NT2/D1 (cell line): ENCODE measurements around the gene ST6GALNAC6.

Experiments used
- DNase-seq: peaks from one replicate; pipeline ENCODE4 v3.0.0-alpha.2; 2011; ENCODE audit warnings: low read depth, low spot score
- H3K27me3 ChIP-seq: 2 replicates; pipeline ENCODE4 v1.6.0; 2011; ENCODE audit warnings: mild to moderate bottlenecking; ENCODE audit not compliant: insufficient read length, insufficient read depth
- H3K36me3 ChIP-seq: 2 replicates; pipeline ENCODE4 v1.6.1; 2011; ENCODE audit warnings: mild to moderate bottlenecking, low read length, mixed read lengths; ENCODE audit not compliant: insufficient read depth, insufficient read length
- H3K4me1 ChIP-seq: 2 replicates; pipeline ENCODE4 v1.5.1; 2011; ENCODE audit not compliant: insufficient read depth, insufficient read length
- H3K4me3 ChIP-seq: 2 replicates; pipeline ENCODE4 v1.5.1; 2011; ENCODE audit warnings: low read depth; ENCODE audit not compliant: insufficient read length
- H3K9ac ChIP-seq: 2 replicates; pipeline ENCODE4 v1.6.0; 2011; ENCODE audit warnings: low read depth; ENCODE audit not compliant: insufficient read length
- H3K9me3 ChIP-seq: 2 replicates; pipeline ENCODE4 v1.5.1; 2011; ENCODE audit warnings: mild to moderate bottlenecking, low read length; ENCODE audit not compliant: insufficient read depth
- SUZ12 ChIP-seq: IDR thresholded peaks from 2 replicates; pipeline ENCODE4 v1.6.1; 2011; ENCODE audit not compliant: insufficient read length, insufficient read depth; ENCODE audit errors: extremely low read depth
- YY1 ChIP-seq: IDR thresholded peaks from 2 replicates; pipeline ENCODE4 v1.6.1; 2011; ENCODE audit not compliant: insufficient read length, insufficient read depth
- ZNF274 ChIP-seq: IDR thresholded peaks from 2 replicates; pipeline ENCODE4 v1.6.1; 2011; ENCODE audit warnings: mild to moderate bottlenecking, low read depth, low read length

ST6GALNAC6 gene

GRCh38 chr9:127905004-127905728 is 5.8 kb upstream of the ST6GALNAC6 start:
- H3K27me3 ChIP-seq, result no peaks in the 10 kb centered on the region
- H3K4me1 ChIP-seq, result peaks cover 24% of the 10 kb centered on the region
- H3K9me3 ChIP-seq, result no peaks in the 10 kb centered on the region
- no peak overlapping the region for H3K4me3 ChIP-seq
- TF ChIP-seq ZNF274, result no peak
- TF ChIP-seq SUZ12, result no peak
- no peak for TF ChIP-seq YY1
- no peak for DNase-seq
- H3K9ac ChIP-seq, result peak overlapping the region; percentile 5
- H3K36me3 ChIP-seq, result peaks cover 6% of the 10 kb centered on the region

GRCh38 chr9:127904561-127905003 is 5.2 kb upstream of the ST6GALNAC6 start:
- H3K9ac ChIP-seq, result peak overlapping the region; percentile 5

GRCh38 chr9:127903557-127904475 is 4.4 kb upstream of the ST6GALNAC6 start:
- peaks cover 5% of the 10 kb centered on the region for H3K27me3 ChIP-seq
- no peaks in the 10 kb centered on the region for H3K36me3 ChIP-seq
- DNase-seq, result peak; percentile 72
- no peaks in the 10 kb centered on the region for H3K9me3 ChIP-seq
- TF ChIP-seq YY1, result no peak
- no peak for TF ChIP-seq SUZ12
- TF ChIP-seq ZNF274, result no peak
- peak overlapping the region; percentile 63 for H3K9ac ChIP-seq
- H3K4me1 ChIP-seq, result peaks cover 27% of the 10 kb centered on the region
- H3K4me3 ChIP-seq, result no peak overlapping the region

More at GRCh38 chr9:127904561-127905003, 5.2 kb upstream of the ST6GALNAC6 start:
- peaks cover 5% of the 10 kb centered on the region for H3K27me3 ChIP-seq
- no peak for DNase-seq
- H3K36me3 ChIP-seq, result peaks cover under 1% of the 10 kb centered on the region
- H3K4me3 ChIP-seq, result no peak overlapping the region
- peaks cover 27% of the 10 kb centered on the region for H3K4me1 ChIP-seq
- no peaks in the 10 kb centered on the region for H3K9me3 ChIP-seq
- TF ChIP-seq ZNF274, result no peak

GRCh38 chr9:127898433-127899127 is 823 bp downstream of the ST6GALNAC6 start:
- peaks cover 5% of the 10 kb centered on the region for H3K27me3 ChIP-seq
- H3K9me3 ChIP-seq, result peaks cover 6% of the 10 kb centered on the region; the same call in 1 of the 2 replicates
- DNase-seq, result no peak
- peaks cover 18% of the 10 kb centered on the region for H3K4me1 ChIP-seq
- H3K36me3 ChIP-seq, result peaks cover 30% of the 10 kb centered on the region
- H3K9ac ChIP-seq, result peak overlapping the region; percentile 81
- peak overlapping the region; percentile 69 for H3K4me3 ChIP-seq
- TF ChIP-seq YY1 (no peak), ZNF274 (no peak), SUZ12 (no peak)

GRCh38 chr9:127897193-127897692 is 2.2 kb downstream of the ST6GALNAC6 start:
- Histone ChIP-seq H3K9ac (peak overlapping the region; percentile 59), H3K4me1 (peaks cover 16% of the 10 kb centered on the region), H3K4me3 (no peak overlapping the region), H3K36me3 (peaks cover 43% of the 10 kb centered on the region), H3K9me3 (peaks cover 19% of the 10 kb centered on the region), H3K27me3 (peaks cover 5% of the 10 kb centered on the region)
- TF ChIP-seq SUZ12 (no peak), YY1 (no peak), ZNF274 (no peak)
- DNase-seq, result peak; percentile 75

- peak overlapping the region; percentile 46 for H3K9ac ChIP-seq
- H3K36me3 ChIP-seq, result peaks cover 43% of the 10 kb centered on the region
- DNase-seq, result no peak
- H3K27me3 ChIP-seq, result peaks cover 5% of the 10 kb centered on the region
- peaks cover 22% of the 10 kb centered on the region for H3K9me3 ChIP-seq
- H3K4me3 ChIP-seq, result no peak overlapping the region
- no peak for TF ChIP-seq ZNF274
- TF ChIP-seq YY1, result no peak
- no peak for TF ChIP-seq SUZ12
- peaks cover 16% of the 10 kb centered on the region for H3K4me1 ChIP-seq
Measured at GRCh38 chr9:127896395-127897192, 2.8 kb downstream of the ST6GALNAC6 start.
